Measurements from ENCODE around the gene TBC1D9.

The TBC1D9 gene

DNA sequence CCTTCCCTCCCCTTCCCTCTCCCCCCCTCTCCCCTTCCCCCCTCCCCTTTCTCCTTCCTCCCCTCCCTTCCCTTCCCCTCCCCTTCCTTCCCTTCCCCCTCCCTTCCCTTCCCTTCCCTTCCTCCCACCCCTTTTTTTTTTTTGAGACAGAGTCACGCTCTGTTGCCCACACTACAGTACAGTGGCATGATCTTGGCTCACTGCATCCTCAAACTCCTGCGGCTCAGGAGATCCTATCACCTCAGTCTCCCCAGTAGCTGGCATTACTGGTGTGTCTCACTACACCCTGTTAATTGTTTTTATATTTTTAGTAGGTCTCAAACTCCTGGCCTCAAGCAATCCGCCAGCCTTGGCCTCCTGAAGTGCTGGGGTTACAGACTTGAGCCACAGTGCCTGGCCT lies 66.6 kb downstream of the TBC1D9 start:
- in situ Hi-C loops (cut with HindIII; ENCODE audit: low pct_ligation_motif_present, low sequenced_read_pairs): no loop called here
- Histone ChIP-seq H3K4me3 (ENCODE audit: low read depth, low read length) (no peak overlapping the region), H3K27me3 (replicated peaks) (no peaks in the 10 kb centered on the region), H3K27ac (no peak overlapping the region), H3K36me3 (replicated peaks) (no peaks in the 10 kb centered on the region)
- no peak for DNase-seq
- TF ChIP-seq, protein P1, sequence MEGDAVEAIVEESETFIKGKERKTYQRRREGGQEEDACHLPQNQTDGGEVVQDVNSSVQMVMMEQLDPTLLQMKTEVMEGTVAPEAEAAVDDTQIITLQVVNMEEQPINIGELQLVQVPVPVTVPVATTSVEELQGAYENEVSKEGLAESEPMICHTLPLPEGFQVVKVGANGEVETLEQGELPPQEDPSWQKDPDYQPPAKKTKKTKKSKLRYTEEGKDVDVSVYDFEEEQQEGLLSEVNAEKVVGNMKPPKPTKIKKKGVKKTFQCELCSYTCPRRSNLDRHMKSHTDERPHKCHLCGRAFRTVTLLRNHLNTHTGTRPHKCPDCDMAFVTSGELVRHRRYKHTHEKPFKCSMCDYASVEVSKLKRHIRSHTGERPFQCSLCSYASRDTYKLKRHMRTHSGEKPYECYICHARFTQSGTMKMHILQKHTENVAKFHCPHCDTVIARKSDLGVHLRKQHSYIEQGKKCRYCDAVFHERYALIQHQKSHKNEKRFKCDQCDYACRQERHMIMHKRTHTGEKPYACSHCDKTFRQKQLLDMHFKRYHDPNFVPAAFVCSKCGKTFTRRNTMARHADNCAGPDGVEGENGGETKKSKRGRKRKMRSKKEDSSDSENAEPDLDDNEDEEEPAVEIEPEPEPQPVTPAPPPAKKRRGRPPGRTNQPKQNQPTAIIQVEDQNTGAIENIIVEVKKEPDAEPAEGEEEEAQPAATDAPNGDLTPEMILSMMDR (IDR thresholded peaks at IDR 0.05; ENCODE audit: low read depth, low read length, missing control alignments): no peak

DNA sequence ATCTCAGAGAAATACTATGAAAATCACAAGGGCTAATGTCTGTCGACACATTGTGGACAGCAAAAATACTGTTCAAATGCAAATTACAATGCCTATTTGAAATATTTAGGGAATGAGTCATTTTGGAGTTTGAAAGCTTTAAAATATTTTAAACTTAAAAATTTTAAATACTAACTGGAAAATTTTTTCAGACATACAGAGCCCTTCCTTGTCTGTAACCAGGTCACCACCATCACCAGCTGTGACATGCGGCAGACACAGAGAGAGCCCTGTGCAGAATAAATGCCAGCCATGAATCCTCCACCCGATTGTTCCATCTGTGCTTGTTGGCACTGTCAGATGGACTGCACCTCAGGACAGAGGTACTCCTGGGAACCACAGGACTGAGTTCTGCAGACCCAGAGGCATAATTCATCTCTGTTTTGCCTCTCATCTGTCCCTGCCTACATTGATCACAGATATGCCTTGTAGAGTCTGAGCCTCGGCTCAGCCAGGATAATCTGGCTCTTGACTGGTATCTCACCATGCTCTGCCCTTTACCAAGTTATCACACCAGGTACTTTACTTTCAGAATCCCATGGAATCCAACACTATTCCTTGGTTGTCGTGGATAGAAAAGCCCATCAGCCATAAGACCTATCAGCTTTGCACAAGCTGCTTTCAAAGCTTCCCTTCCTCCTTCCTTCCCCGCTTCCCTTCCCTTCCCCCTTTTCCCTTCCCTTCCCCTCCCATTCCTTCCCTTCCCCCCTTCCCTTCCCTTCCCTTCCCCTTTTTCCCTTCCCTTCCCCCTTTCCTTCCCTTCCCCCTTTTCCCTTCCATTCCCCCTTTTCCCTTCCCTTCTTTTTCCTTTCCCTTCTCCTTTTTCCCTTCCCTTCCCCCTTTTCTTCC lies 67.2 kb downstream of the TBC1D9 start:
- no peak overlapping the region for H3K4me3 ChIP-seq (ENCODE audit: low read depth, low read length)
- H3K27me3 ChIP-seq (replicated peaks): no peaks in the 10 kb centered on the region
- H3K27ac ChIP-seq: no peak overlapping the region
- TF ChIP-seq, protein P1 (IDR thresholded peaks at IDR 0.05; ENCODE audit: low read depth, low read length, missing control alignments): no peak
- DNase-seq: no peak
- in situ Hi-C loops (cut with HindIII; ENCODE audit: low pct_ligation_motif_present, low sequenced_read_pairs): no loop called here
- no peaks in the 10 kb centered on the region for H3K36me3 ChIP-seq (replicated peaks)

DNA sequence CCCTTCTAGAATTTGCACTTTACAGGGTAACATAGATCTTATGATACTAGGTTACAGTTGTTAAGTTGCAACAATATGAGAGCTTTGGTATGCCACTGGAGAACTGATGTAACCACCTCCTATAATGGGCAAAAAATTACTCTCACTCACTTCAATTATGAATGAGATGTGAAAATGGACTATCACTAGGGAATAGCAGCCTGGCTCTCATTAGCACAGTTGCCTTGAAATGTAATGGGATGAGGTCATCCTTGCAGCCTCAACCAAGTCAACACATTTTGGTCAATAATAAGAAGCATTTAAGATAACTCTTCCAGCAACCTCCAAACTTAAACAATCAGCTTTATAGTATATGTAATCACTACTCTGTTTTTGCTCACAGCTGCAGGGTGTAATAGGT lies 69.4 kb downstream of the TBC1D9 start:
- DNase-seq: no peak
- in situ Hi-C loops (cut with HindIII; ENCODE audit: low pct_ligation_motif_present, low sequenced_read_pairs): no loop called here
- H3K27ac ChIP-seq: no peak overlapping the region
- H3K4me3 ChIP-seq (ENCODE audit: low read depth, low read length): no peak overlapping the region
- TF ChIP-seq, protein P1 (IDR thresholded peaks at IDR 0.05; ENCODE audit: low read depth, low read length, missing control alignments): no peak
- H3K36me3 ChIP-seq (replicated peaks): no peaks in the 10 kb centered on the region
- no peaks in the 10 kb centered on the region for H3K27me3 ChIP-seq (replicated peaks)

DNA sequence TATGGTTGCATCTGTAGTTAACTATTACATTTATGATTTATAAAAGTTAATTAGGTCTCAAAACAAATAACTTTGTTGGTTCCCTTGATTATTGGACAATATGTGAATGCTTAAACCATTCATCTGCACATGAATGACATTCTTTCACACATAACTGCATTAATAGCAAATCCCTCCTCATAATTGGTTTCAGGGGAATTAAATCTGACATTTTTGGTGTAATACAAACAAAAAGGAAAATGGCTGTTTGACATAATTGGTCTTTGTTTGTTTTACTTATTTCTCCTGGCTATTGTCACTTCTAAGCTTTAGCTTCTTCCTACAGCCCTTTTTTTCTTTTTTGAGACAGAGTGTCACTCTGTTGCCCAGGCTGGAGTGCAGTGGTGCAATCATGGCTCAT lies 71.9 kb downstream of the TBC1D9 start:
- in situ Hi-C loops (cut with HindIII; ENCODE audit: low pct_ligation_motif_present, low sequenced_read_pairs): no loop called here
- Histone ChIP-seq H3K27me3 (replicated peaks) (no peaks in the 10 kb centered on the region), H3K27ac (no peak overlapping the region), H3K36me3 (replicated peaks) (no peaks in the 10 kb centered on the region), H3K4me3 (ENCODE audit: low read depth, low read length) (no peak overlapping the region)
- no peak for DNase-seq
- TF ChIP-seq, protein P1 (IDR thresholded peaks at IDR 0.05; ENCODE audit: low read depth, low read length, missing control alignments): no peak

DNA sequence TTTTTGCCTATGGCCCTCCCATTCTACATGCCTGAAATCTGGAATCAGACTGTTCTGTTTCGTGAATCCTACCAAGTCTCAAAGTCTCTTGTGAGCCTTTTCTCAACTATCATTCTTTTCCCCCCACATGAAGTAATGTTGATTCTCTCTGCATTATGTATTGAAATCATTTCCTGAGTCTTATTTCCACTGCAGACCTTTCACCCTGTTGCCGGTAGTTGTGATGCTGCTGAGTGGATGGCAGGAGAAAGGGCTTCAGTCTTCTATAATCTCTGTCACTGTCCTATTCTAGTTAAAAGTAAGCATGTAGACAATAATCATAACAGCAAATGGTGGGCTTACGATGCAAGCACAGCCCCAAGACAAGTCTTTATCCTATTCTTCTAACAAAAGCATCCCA lies 75.0 kb downstream of the TBC1D9 start:
- H3K27ac ChIP-seq: no peak overlapping the region
- no peak overlapping the region for H3K4me3 ChIP-seq (ENCODE audit: low read depth, low read length)
- DNase-seq: no peak
- H3K36me3 ChIP-seq (replicated peaks): peaks cover 9% of the 10 kb centered on the region
- TF ChIP-seq, protein P1 (IDR thresholded peaks at IDR 0.05; ENCODE audit: low read depth, low read length, missing control alignments): no peak
- in situ Hi-C loops (cut with HindIII; ENCODE audit: low pct_ligation_motif_present, low sequenced_read_pairs): no loop called here
- H3K27me3 ChIP-seq (replicated peaks): no peaks in the 10 kb centered on the region

DNA sequence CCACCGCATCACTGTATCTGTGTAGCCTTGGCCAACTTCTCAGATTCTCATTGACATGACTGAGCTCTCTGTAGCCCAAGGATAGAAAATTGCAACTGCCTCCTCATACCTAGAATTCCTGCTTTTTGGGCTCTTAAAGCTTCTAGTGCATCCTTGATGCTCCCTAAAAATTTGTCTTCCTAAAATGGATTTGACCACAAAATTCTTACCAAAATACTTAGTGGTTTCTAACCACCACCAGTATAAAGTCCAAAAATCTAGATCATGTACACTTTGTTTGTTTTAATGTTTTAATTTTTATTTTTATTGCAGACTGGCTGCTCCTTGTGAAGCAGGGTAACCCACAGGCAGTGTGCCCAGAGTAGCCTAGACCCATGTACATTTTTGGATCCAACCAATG lies 75.5 kb downstream of the TBC1D9 start:
- in situ Hi-C loops (cut with HindIII; ENCODE audit: low pct_ligation_motif_present, low sequenced_read_pairs): no loop called here
- Histone ChIP-seq H3K27ac (no peak overlapping the region), H3K36me3 (replicated peaks) (peaks cover 9% of the 10 kb centered on the region), H3K27me3 (replicated peaks) (no peaks in the 10 kb centered on the region), H3K4me3 (ENCODE audit: low read depth, low read length) (no peak overlapping the region)
- DNase-seq: no peak
- TF ChIP-seq, protein P1 (IDR thresholded peaks at IDR 0.05; ENCODE audit: low read depth, low read length, missing control alignments): no peak
